Parathyroid adenoma (tissue), 2 donors: ENCODE data around the gene NPBWR2.

ENCODE experiments used
- H2AFZ ChIP-seq: fragments of 300-600 bp; sonication (generic); one replicate; pipeline ENCODE4 v1.7.0; 2017; ENCODE audit warnings: antibody characterized with exemption, mild to moderate bottlenecking
- H3K27ac ChIP-seq: fragments of 300-600 bp; sonication (generic); one replicate; pipeline ENCODE4 v1.7.0; 2017
- H3K27me3 ChIP-seq: fragments of 300-600 bp; sonication (generic); one replicate; pipeline ENCODE4 v1.7.0; 2017; ENCODE audit warnings: low read length; ENCODE audit not compliant: control insufficient read depth, insufficient read depth
- H3K36me3 ChIP-seq: fragments of 300-600 bp; sonication (generic); one replicate; pipeline ENCODE4 v1.7.0; 2017; ENCODE audit warnings: low read length; ENCODE audit not compliant: control insufficient read depth, insufficient read depth
- H3K4me1 ChIP-seq: fragments of 300-600 bp; sonication (generic); one replicate; pipeline ENCODE4 v1.7.0; 2017; ENCODE audit warnings: control low read depth
- H3K4me2 ChIP-seq: fragments of 300-600 bp; sonication (generic); one replicate; pipeline ENCODE4 v1.7.0; 2017; ENCODE audit warnings: low read length
- H3K4me3 ChIP-seq: fragments of 300-600 bp; sonication (generic); one replicate; pipeline ENCODE4 v1.7.0; 2017; ENCODE audit warnings: low read depth, low read length
- H3K79me2 ChIP-seq: fragments of 300-600 bp; sonication (generic); one replicate; pipeline ENCODE4 v1.7.0; 2017; ENCODE audit warnings: control low read depth
- H3K9ac ChIP-seq: fragments of 300-600 bp; sonication (generic); one replicate; pipeline ENCODE4 v1.7.0; 2017; ENCODE audit warnings: mild to moderate bottlenecking
- H3K9me3 ChIP-seq: fragments of 300-600 bp; sonication (generic); one replicate; pipeline ENCODE4 v1.7.0; 2017; ENCODE audit warnings: low read length; ENCODE audit not compliant: control insufficient read depth
- CTCF ChIP-seq: fragments of 300-600 bp; sonication (generic); IDR thresholded peaks from one replicate; pipeline ENCODE4 v1.7.0; 2017; ENCODE audit warnings: antibody characterized with exemption, mild to moderate bottlenecking
- donor health status: primary hyperparathyroidism.

Gene NPBWR2

DNA sequence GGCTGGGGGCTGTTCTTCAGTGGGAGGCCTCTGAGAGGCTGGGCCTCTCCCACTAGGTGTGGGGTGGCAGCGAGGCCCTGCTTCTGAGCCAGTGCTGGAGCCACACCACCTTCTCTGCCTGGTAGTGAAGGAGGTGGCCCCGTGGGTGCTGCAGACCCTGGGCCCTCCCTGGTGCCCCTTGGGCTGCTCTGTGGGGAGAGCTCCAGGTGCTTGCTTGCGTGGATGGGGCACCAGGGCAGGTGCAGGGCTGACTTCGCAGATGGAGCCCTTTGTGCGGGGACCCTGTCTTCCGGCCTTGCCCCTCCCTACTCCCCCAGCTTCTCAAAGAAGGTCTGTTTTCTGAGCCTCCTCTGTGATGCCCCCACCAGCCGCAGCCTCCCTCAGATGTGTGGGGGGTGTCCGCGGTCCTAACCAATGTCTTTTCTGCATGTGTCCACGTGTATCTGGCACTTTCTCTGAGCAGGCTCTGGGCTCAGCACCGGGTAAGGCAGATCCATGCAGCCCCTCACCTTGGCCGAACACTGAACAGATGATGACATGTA is 39.6 kb upstream of the NPBWR2 start:
- H3K4me1 ChIP-seq = no peaks in the 10 kb centered on the region
- no peak overlapping the region for H2AFZ ChIP-seq
- H3K9ac ChIP-seq = no peak overlapping the region
- no peak overlapping the region for H3K4me3 ChIP-seq
- H3K79me2 ChIP-seq = peaks cover 37% of the 10 kb centered on the region
- no peaks in the 10 kb centered on the region for H3K27me3 ChIP-seq
- no peak overlapping the region for H3K4me2 ChIP-seq
- H3K9me3 ChIP-seq = no peaks in the 10 kb centered on the region
- no peaks in the 10 kb centered on the region for H3K36me3 ChIP-seq
- no peak for TF ChIP-seq CTCF
- no peak overlapping the region for H3K27ac ChIP-seq

DNA sequence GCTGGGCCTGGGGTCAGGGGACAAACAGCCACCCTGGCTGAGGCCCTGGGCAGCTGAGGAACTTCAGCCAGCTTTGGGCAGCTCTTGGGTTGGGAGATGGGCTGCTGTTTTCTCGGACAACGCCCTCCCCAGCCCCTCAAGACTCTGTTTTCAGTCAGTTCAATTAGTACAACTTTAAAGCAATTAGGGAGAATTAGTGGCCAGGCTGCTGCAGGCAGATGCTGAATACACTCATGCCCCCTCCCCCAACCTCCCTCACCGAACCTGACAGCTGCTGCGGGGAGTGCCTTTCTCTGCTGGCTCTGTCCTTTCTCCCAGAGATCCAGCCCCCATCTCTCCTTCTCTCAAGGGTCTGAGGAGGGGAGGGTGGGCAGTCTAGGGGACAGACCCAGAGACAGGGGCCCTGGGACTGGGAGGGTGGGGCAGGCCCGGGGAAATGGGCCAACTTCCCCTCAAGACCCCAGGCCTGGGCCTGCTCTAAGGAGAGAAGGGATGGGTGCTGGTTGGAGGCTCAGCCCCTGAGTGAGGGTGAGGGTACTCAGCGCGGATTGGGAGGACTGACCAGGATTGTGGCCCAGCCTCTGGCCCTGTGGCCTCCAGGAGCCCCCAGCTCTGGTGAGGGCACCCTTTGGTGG is 39.1 kb upstream of the NPBWR2 start:
- H3K79me2 ChIP-seq = peaks cover 36% of the 10 kb centered on the region
- H2AFZ ChIP-seq = no peak overlapping the region
- no peak for TF ChIP-seq CTCF
- no peak overlapping the region for H3K4me3 ChIP-seq
- no peaks in the 10 kb centered on the region for H3K27me3 ChIP-seq
- no peaks in the 10 kb centered on the region for H3K9me3 ChIP-seq
- no peaks in the 10 kb centered on the region for H3K36me3 ChIP-seq
- H3K9ac ChIP-seq = no peak overlapping the region
- no peak overlapping the region for H3K27ac ChIP-seq
- H3K4me2 ChIP-seq = no peak overlapping the region
- no peaks in the 10 kb centered on the region for H3K4me1 ChIP-seq

- peaks cover 36% of the 10 kb centered on the region for H3K79me2 ChIP-seq
- H3K27me3 ChIP-seq = no peaks in the 10 kb centered on the region
- H3K4me1 ChIP-seq = no peaks in the 10 kb centered on the region
- H3K4me2 ChIP-seq = no peak overlapping the region
- H3K9me3 ChIP-seq = no peaks in the 10 kb centered on the region
- no peak for TF ChIP-seq CTCF
- no peak overlapping the region for H3K27ac ChIP-seq
- no peak overlapping the region for H2AFZ ChIP-seq
- no peaks in the 10 kb centered on the region for H3K36me3 ChIP-seq
- no peak overlapping the region for H3K9ac ChIP-seq
- no peak overlapping the region for H3K4me3 ChIP-seq
Measured at GRCh38 chr20:64145458-64146300, 38.3 kb upstream of the NPBWR2 start.

DNA sequence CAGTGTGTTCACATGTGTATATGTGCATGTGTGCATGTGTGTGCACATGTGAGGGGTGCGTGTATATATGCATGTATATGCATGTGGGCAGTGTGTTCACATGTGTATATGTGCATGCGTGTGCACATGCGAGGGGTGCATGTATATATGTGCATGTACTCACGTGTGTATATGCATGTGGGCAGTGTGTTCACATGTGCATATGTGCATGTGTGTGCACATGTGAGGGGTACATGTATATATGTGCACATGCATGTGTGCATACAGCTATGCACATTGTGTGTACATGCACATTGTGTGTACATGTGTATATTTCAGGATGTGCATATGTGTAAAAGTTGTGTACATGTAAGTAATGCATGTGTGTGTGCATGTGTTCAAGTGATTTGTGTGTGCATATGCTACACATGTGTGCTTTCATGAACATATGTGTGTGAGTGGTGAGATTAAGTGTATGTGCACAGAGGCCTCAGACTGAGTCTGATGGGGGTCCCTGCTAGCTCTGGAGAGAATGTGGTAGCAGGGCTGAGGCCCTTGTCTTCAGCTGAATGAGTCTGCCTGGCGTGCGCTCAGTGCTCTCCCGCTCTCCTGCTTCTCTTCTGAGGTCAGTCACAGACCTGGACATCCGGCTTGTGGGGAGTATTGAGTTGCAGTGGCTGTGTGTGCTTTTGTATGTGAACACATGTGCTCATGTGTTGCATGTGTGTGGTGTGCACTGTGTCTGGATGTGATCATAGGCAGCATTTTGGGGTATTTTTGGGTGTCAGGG is 37.0 kb upstream of the NPBWR2 start:
- H3K9ac ChIP-seq = no peak overlapping the region
- no peak overlapping the region for H3K4me2 ChIP-seq
- H3K79me2 ChIP-seq = peaks cover 31% of the 10 kb centered on the region
- no peak overlapping the region for H3K4me3 ChIP-seq
- no peaks in the 10 kb centered on the region for H3K9me3 ChIP-seq
- TF ChIP-seq CTCF = no peak
- H3K27me3 ChIP-seq = no peaks in the 10 kb centered on the region
- no peak overlapping the region for H3K27ac ChIP-seq
- H3K36me3 ChIP-seq = no peaks in the 10 kb centered on the region
- H2AFZ ChIP-seq = no peak overlapping the region
- H3K4me1 ChIP-seq = no peaks in the 10 kb centered on the region
